Activated CD8-positive, alpha-beta memory T cell treated with anti-CD3 and anti-CD28 coated beads, Interleukin-2, amount 50 U/mL, for 48 hours (primary cell): ENCODE data around the gene GEMIN5.
"Not testable (repeated sequence)": the region's sequence is repeated elsewhere in the genome, so short reads cannot be mapped to it uniquely, and the experiment has no call there.

Experiments
- DNase-seq: peaks from one replicate; pipeline ENCODE4 v3.0.0-alpha.2; 2020

Gene GEMIN5

GRCh38 chr5:154940375-154940771, 2.4 kb upstream of the GEMIN5 start:
- DNase-seq, result no peak

- DNase-seq, result not testable (repeated sequence)
These were observed 1.4 kb upstream of the GEMIN5 start for GRCh38 chr5:154939387-154939786.

GRCh38 chr5:154937186-154937717, 759 bp downstream of the GEMIN5 start:
- DNase-seq, result no peak

GRCh38 chr5:154934881-154935280, 3.1 kb downstream of the GEMIN5 start:
- DNase-seq, result no peak

- no peak for DNase-seq
These were observed 4.5 kb downstream of the GEMIN5 start for GRCh38 chr5:154933537-154933936.

- DNase-seq, result no peak
These were observed 14.3 kb downstream of the GEMIN5 start for GRCh38 chr5:154923441-154924430.

- no peak for DNase-seq
These were observed 20.3 kb downstream of the GEMIN5 start for GRCh38 chr5:154917757-154918156.

- no peak for DNase-seq
These were observed 21.1 kb downstream of the GEMIN5 start for GRCh38 chr5:154916874-154917273.

- not testable (repeated sequence) for DNase-seq
These were observed 32.4 kb downstream of the GEMIN5 start for GRCh38 chr5:154905601-154906000.

GRCh38 chr5:154901913-154902312, 36.1 kb downstream of the GEMIN5 start:
- no peak for DNase-seq

- DNase-seq, result no peak
These were observed 36.7 kb downstream of the GEMIN5 start for GRCh38 chr5:154901276-154901675.

GRCh38 chr5:154900066-154900465, 37.9 kb downstream of the GEMIN5 start:
- no peak for DNase-seq

- DNase-seq, result no peak
These were observed 38.7 kb downstream of the GEMIN5 start for GRCh38 chr5:154899151-154899816.

- no peak for DNase-seq
These were observed 39.8 kb downstream of the GEMIN5 start for GRCh38 chr5:154898210-154898609.

GRCh38 chr5:154896562-154897165, 41.3 kb downstream of the GEMIN5 start:
- DNase-seq, result no peak

GRCh38 chr5:154895606-154896561, 42.1 kb downstream of the GEMIN5 start:
- no peak for DNase-seq

GRCh38 chr5:154893381-154893780, 44.6 kb downstream of the GEMIN5 start:
- no peak for DNase-seq

GRCh38 chr5:154892369-154892771, 45.6 kb downstream of the GEMIN5 start:
- no peak for DNase-seq

- DNase-seq, result no peak
These were observed 52.6 kb downstream of the GEMIN5 start for GRCh38 chr5:154885439-154885838.

- DNase-seq, result peak; percentile 30
These were observed 53.6 kb downstream of the GEMIN5 start for GRCh38 chr5:154884424-154884823.

- DNase-seq, result no peak
These were observed 56.0 kb downstream of the GEMIN5 start for GRCh38 chr5:154881986-154882385.
